Fibroblast of skin of abdomen (primary cell): ENCODE data around the gene MRPL20.
"Not testable (repeated sequence)": the region's sequence is repeated elsewhere in the genome, so short reads cannot be mapped to it uniquely, and the experiment has no call there.

Experiments used
- DNase-seq: peaks from one replicate; pipeline ENCODE4 v3.0.0-alpha.2; 2013

The MRPL20 gene

GRCh38 chr1:1437033-1437903 is 30.2 kb upstream of the MRPL20 start:
- DNase-seq, result no peak

- DNase-seq, result no peak
These were observed 29.5 kb upstream of the MRPL20 start for GRCh38 chr1:1436630-1437032.

GRCh38 chr1:1435911-1436629 is 29.0 kb upstream of the MRPL20 start:
- no peak for DNase-seq

- DNase-seq, result peak; percentile 75
These were observed 28.2 kb upstream of the MRPL20 start, which contains the start of gene VWA1 for GRCh38 chr1:1435106-1435903. Gene VWA1 (plus strand): TSS chr1:1435690. CDS start chr1:1435749, 59 bp downstream.

GRCh38 chr1:1434824-1435105 is 27.7 kb upstream of the MRPL20 start:
- DNase-seq, result no peak

GRCh38 chr1:1434131-1434823 is 27.2 kb upstream of the MRPL20 start:
- peak; percentile 44 for DNase-seq

GRCh38 chr1:1433804-1434130 is 26.7 kb upstream of the MRPL20 start:
- DNase-seq, result peak; percentile 56

- no peak for DNase-seq
These were observed 26.1 kb upstream of the MRPL20 start for GRCh38 chr1:1432951-1433803.

GRCh38 chr1:1432274-1432950 is 25.3 kb upstream of the MRPL20 start:
- no peak for DNase-seq

- DNase-seq, result no peak
These were observed 24.8 kb upstream of the MRPL20 start for GRCh38 chr1:1431845-1432273.

- no peak for DNase-seq
These were observed 24.1 kb upstream of the MRPL20 start for GRCh38 chr1:1430992-1431844.

GRCh38 chr1:1430114-1430982 is 23.3 kb upstream of the MRPL20 start:
- peak; percentile 60 for DNase-seq

GRCh38 chr1:1429671-1430073 is 22.6 kb upstream of the MRPL20 start:
- no peak for DNase-seq

- DNase-seq, result not testable (repeated sequence)
These were observed 21.9 kb upstream of the MRPL20 start for GRCh38 chr1:1428967-1429366.

GRCh38 chr1:1428174-1428573 is 21.1 kb upstream of the MRPL20 start:
- no peak for DNase-seq

- no peak for DNase-seq
These were observed 20.7 kb upstream of the MRPL20 start for GRCh38 chr1:1427820-1428148.

- DNase-seq, result no peak
These were observed 20.2 kb upstream of the MRPL20 start for GRCh38 chr1:1427106-1427819.

GRCh38 chr1:1426496-1427105 is 19.5 kb upstream of the MRPL20 start:
- no peak for DNase-seq
